Mucosa of descending colon (tissue), 3 donors: ENCODE measurements around the gene CSTA. TPM values are rescaled to one million over a fixed set of nuclear protein-coding genes. Genes with fewer than 3 reads are reported as not detected.
"Not testable (repeated sequence)": the region's sequence is repeated elsewhere in the genome, so short reads cannot be mapped to it uniquely, and the experiment has no call there.

ENCODE experiments used
- ATAC-seq: fragments of 200-7000 bp; cut with Tn5 transposase; one replicate; pipeline ENCODE4 v1.9.1; 2020; ENCODE audit warnings: mild to moderate bottlenecking, moderate library complexity
- DNase-seq, 3 donors: peaks; one replicate each; pipeline ENCODE4 v3.0.0-alpha.2; 2020
- H3K36me3 ChIP-seq: fragments of 200-600 bp; one replicate; pipeline ENCODE4 v1.8.0; 2021; ENCODE audit warnings: low read depth, mild to moderate bottlenecking
- H3K4me1 ChIP-seq: fragments of 200-600 bp; one replicate; pipeline ENCODE4 v1.8.0; 2021; ENCODE audit warnings: low read depth, mild to moderate bottlenecking
- H3K4me3 ChIP-seq: fragments of 200-600 bp; one replicate; pipeline ENCODE4 v1.8.0; 2021; ENCODE audit warnings: mild to moderate bottlenecking
- H3K9me3 ChIP-seq: fragments of 200-600 bp; one replicate; pipeline ENCODE4 v1.8.0; 2021; ENCODE audit warnings: mild to moderate bottlenecking
- intact Hi-C, 2 donors: fragments of 100-400 bp; cut with DNase I in 1 of 2; cut with micrococcal nuclease in 1 of 2; formaldehyde crosslinking; loops; one replicate each; pipeline versions ENCODE4 v1.11.0 to v1.11.1; 2022; cut with DNase I, micrococcal nuclease
- total RNA-seq, 3 donors: library from RNA; stranded (reverse); fragmentation: NEBNext Ultra II Directional in 2 of 3; extraction: Animal tissue kit (Norgen Biotek cat#: 25700) in 2 of 3; gene quantifications; one replicate each; pipeline versions ENCODE4 v1.2.1 to v1.2.4, GENCODE V29; 2021 to 2023
- TF ChIP-seq, protein P1 (sequence below): fragments of 200-600 bp; IDR thresholded peaks from one replicate; pipeline ENCODE4 v1.8.0; 2022; ENCODE audit warnings: antibody characterized with exemption, mild to moderate bottlenecking
- donor health status: DM: no; HTN: no; CAD: no; lungs with moderate emphysema.
- donor health status: DM: no; HTN: no; CAD: no.
- donor health status: DM: no; HTN: yes; CAD: no.

CSTA gene
- total RNA-seq, 3 donors from 2014 or later, result 0.96 to 1.8 (median 1.5) TPM

DNA sequence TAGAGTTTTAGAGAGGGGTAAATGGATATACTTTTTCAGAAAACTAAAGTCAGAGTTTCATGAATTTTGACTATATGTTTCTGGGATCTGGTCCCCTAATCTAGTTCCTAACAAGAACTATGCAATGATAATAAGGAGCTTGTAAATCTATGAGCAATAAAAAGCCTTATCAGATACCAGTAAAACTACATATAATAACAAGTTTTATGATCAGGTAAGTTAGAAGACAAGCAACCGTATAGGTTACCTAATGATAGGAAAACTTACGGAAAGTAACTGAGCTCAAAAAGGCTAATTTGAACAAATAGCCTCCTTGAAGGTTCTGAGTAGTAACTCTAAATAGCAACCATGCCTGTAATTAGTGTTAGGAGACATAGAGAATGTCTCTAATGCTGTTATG is 37.0 kb downstream of the CSTA start:
- H3K4me3 ChIP-seq, result no peak overlapping the region
- H3K36me3 ChIP-seq, result peaks cover 5% of the 10 kb centered on the region
- ATAC-seq, result peak; percentile 63
- H3K9me3 ChIP-seq, result no peaks in the 10 kb centered on the region
- H3K4me1 ChIP-seq, result peaks cover 22% of the 10 kb centered on the region
- DNase-seq, result no peak
- intact Hi-C loops, result no loop called here
- TF ChIP-seq, protein P1, sequence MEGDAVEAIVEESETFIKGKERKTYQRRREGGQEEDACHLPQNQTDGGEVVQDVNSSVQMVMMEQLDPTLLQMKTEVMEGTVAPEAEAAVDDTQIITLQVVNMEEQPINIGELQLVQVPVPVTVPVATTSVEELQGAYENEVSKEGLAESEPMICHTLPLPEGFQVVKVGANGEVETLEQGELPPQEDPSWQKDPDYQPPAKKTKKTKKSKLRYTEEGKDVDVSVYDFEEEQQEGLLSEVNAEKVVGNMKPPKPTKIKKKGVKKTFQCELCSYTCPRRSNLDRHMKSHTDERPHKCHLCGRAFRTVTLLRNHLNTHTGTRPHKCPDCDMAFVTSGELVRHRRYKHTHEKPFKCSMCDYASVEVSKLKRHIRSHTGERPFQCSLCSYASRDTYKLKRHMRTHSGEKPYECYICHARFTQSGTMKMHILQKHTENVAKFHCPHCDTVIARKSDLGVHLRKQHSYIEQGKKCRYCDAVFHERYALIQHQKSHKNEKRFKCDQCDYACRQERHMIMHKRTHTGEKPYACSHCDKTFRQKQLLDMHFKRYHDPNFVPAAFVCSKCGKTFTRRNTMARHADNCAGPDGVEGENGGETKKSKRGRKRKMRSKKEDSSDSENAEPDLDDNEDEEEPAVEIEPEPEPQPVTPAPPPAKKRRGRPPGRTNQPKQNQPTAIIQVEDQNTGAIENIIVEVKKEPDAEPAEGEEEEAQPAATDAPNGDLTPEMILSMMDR, result no peak

DNA sequence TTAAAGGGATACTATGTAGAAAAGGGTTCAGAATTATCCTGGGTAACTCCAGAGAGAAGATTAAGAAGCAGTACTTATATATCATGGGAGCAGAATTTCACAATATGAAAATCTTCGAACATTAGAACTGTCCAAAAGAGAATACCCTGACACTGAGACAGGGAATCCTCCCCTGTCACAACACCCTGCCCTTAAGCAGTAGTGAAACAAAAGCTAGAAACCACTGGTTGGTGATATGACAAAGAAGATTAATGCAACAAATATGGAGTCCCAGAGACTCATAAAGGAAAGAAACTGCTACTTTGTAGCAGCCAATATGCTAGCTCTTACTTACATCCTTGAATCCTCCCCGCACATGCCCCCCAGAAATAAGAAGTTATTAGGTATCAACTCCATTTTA is 39.4 kb downstream of the CSTA start:
- peaks cover 5% of the 10 kb centered on the region for H3K36me3 ChIP-seq
- TF ChIP-seq, protein P1, result no peak
- intact Hi-C loops, result no loop called here
- ATAC-seq (no peak), DNase-seq (no peak)
- H3K4me1 ChIP-seq, result peaks cover 28% of the 10 kb centered on the region
- no peak overlapping the region for H3K4me3 ChIP-seq
- no peaks in the 10 kb centered on the region for H3K9me3 ChIP-seq

DNA sequence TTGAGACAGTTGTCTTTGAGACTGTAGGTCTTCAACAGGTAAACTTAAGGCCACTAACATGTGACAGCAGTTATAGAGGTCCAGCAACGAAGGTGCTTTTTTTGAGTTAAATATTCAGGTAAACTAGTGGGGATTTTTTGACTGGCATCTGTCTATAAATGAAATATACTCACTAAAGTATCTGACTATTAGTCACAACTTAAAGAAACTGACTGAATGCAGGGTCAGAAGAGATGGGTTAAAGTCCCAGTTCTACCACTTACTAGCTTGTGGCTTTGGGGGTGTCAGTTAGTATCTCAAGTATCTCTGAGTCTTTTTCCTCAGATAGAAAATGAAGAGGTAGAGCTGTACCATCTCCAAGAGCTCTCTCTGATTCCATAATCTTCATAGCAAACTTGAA is 40.0 kb downstream of the CSTA start:
- intact Hi-C loops, result no loop called here
- DNase-seq, result no peak
- TF ChIP-seq, protein P1, result no peak
- peaks cover 28% of the 10 kb centered on the region for H3K4me1 ChIP-seq
- H3K36me3 ChIP-seq, result peaks cover 5% of the 10 kb centered on the region
- no peak overlapping the region for H3K4me3 ChIP-seq
- no peak for ATAC-seq
- no peaks in the 10 kb centered on the region for H3K9me3 ChIP-seq

DNA sequence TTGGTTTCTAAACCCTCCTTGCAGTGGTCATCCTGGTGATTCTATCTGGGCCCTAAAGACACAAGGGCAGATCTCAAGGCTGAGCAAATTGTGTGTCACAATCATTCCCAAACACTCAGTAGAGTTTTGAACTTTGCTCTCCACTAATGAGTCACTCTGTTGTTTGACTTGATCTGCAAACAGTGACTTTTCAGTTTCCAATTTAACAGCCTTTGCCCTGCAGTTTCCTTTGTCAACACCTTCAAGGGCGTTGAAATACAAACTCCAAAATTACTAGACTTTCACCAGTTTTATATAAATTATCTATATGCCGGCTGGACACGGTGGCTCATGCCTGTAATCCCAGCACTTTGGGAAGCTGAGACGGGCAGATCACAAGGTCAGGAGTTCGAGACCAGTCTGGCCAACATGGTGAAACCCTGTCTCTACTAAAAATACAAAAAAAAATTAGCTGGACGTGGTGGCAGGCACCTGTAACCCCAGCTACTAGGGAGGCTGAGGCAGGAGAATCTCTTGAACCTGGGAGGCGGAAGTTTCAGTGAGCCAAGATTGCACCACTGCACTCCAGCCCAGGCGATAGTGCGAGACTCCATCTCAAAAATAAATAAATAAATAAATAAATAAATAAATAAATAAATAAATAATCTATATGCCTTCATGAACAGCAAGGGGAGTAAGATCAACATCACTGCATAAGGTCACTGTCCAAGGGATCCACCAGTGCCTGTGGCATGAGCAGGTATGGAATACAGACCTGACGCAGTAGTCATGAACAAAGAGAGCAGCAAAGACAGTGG is 40.7 kb downstream of the CSTA start:
- H3K9me3 ChIP-seq, intact Hi-C loops, H3K4me3 ChIP-seq, H3K36me3 ChIP-seq: not testable (repeated sequence)
- peaks cover 31% of the 10 kb centered on the region for H3K4me1 ChIP-seq
- ATAC-seq (peak; percentile 88), DNase-seq (peak in 2 of 3 donors; percentile 61 to 64)

DNA sequence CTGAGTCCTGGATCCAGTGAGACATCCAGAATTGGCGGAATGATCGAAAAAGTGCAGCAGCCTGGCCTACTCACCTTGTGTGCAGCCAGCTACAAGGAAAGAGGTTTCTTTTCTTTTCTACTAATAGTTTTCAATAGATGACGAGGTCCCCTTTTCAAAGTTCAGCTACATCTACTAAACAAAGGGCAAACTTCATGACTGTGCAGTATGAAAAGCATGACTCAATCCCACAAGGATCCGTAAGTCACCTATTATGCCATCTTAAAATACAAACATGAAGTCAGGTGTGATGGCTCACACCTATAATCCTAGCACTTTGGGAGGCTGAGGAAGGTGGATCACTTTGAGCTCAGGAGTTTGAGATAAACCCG is 41.3 kb downstream of the CSTA start:
- Histone ChIP-seq H3K36me3 (peaks cover 5% of the 10 kb centered on the region), H3K4me1 (peaks cover 36% of the 10 kb centered on the region), H3K9me3 (no peaks in the 10 kb centered on the region), H3K4me3 (no peak overlapping the region)
- intact Hi-C loops, result no loop called here
- DNase-seq (peak in 1 of 3 donors; percentile 21), ATAC-seq (peak; percentile 54)
- TF ChIP-seq, protein P1, result no peak

DNA sequence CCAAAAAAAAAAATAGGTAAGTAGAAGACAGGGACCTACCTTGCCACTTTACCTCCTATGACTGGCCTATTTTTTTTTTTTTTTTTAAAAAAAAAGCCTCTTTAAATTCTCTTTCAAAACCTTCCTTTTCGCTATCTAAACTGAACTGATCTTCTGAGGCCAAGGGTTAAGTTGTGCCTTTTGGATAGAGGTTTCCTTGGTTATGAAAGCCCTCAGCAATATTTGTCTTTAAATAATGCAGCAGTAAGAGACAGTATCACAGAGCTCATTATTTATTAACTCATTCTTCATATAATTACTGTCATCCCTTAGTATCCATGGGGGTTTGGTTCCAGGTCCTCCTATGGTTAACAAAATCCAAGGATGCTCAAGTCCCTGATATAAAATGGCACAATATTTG is 49.0 kb downstream of the CSTA start:
- TF ChIP-seq, protein P1, result no peak
- Histone ChIP-seq H3K4me1 (peaks cover 11% of the 10 kb centered on the region), H3K36me3 (no peaks in the 10 kb centered on the region), H3K4me3 (no peak overlapping the region), H3K9me3 (no peaks in the 10 kb centered on the region)
- ATAC-seq (no peak), DNase-seq (no peak)
- intact Hi-C loops, result no loop called here
